GM23248 (cell line): Measurements from ENCODE around the gene CABP7. TPM values are rescaled to one million over a fixed set of nuclear protein-coding genes. Genes with fewer than 3 reads are reported as not detected.
A peak's percentile ranks its signal among the peaks of the same experiment; 100 is the strongest.

Source experiments
- DNase-seq: peaks from one replicate; pipeline ENCODE4 v3.0.0-alpha.2; 2015
- H2AFZ ChIP-seq: fragments of 200-600 bp; sonication (generic); 2 replicates; pipeline ENCODE4 v1.6.1; 2016; ENCODE audit warnings: antibody characterized with exemption
- H3F3A ChIP-seq: fragments of 200-600 bp; sonication (generic); 2 replicates; pipeline ENCODE4 v1.6.1; 2016; ENCODE audit warnings: mild to moderate bottlenecking, antibody characterized with exemption, mixed run types; ENCODE audit not compliant: insufficient read depth
- H3K27ac ChIP-seq: fragments of 200-600 bp; sonication (generic); 2 replicates; pipeline ENCODE4 v1.5.1; 2016; ENCODE audit warnings: mild to moderate bottlenecking
- H3K27me3 ChIP-seq: fragments of 200-600 bp; sonication (generic); replicated peaks from 2 replicates; pipeline ENCODE4 v1.6.1; 2016; ENCODE audit warnings: mild to moderate bottlenecking; ENCODE audit not compliant: insufficient read depth
- H3K36me3 ChIP-seq: fragments of 200-600 bp; sonication (generic); 2 replicates; pipeline ENCODE4 v1.6.1; 2016; ENCODE audit warnings: low read depth, mild to moderate bottlenecking
- H3K4me1 ChIP-seq: fragments of 200-600 bp; sonication (generic); 2 replicates; pipeline ENCODE4 v1.6.1; 2016; ENCODE audit warnings: mild to moderate bottlenecking; ENCODE audit not compliant: insufficient read depth
- H3K4me2 ChIP-seq: fragments of 200-600 bp; sonication (generic); one replicate; pipeline ENCODE4 v1.6.1; 2016; ENCODE audit warnings: mild to moderate bottlenecking; ENCODE audit not compliant: unreplicated experiment
- H3K4me3 ChIP-seq: fragments of 200-600 bp; sonication (generic); 2 replicates; pipeline ENCODE4 v1.5.1; 2016; ENCODE audit warnings: mild to moderate bottlenecking
- H3K79me2 ChIP-seq: fragments of 200-600 bp; sonication (generic); 2 replicates; pipeline ENCODE4 v1.6.1; 2016; ENCODE audit warnings: mild to moderate bottlenecking; ENCODE audit not compliant: insufficient read depth
- H3K9ac ChIP-seq: fragments of 200-600 bp; sonication (generic); 2 replicates; pipeline ENCODE4 v1.6.1; 2016; ENCODE audit warnings: mild to moderate bottlenecking
- H3K9me2 ChIP-seq: fragments of 200-600 bp; sonication (generic); 2 replicates; pipeline ENCODE4 v1.6.1; 2016; ENCODE audit warnings: mixed run types, mild to moderate bottlenecking, moderate library complexity; ENCODE audit not compliant: insufficient read depth
- H3K9me3 ChIP-seq: fragments of 200-600 bp; sonication (generic); one replicate; pipeline ENCODE4 v1.6.1; 2017; ENCODE audit warnings: low read depth
- H4K20me1 ChIP-seq: fragments of 200-600 bp; sonication (generic); 2 replicates; pipeline ENCODE4 v1.6.0; 2016; ENCODE audit not compliant: insufficient read depth
- EZH2 ChIP-seq: fragments of 200-600 bp; sonication (generic); IDR thresholded peaks from 2 replicates; pipeline ENCODE4 v1.6.1; 2018; ENCODE audit warnings: antibody characterized with exemption, mild to moderate bottlenecking; ENCODE audit not compliant: insufficient read depth, poor library complexity, severe bottlenecking
- EZH2phosphoT487 ChIP-seq: fragments of 200-600 bp; sonication (generic); IDR thresholded peaks from 2 replicates; pipeline ENCODE4 v1.6.1; 2018; ENCODE audit warnings: antibody characterized with exemption, moderate library complexity, mild to moderate bottlenecking, low read depth; ENCODE audit not compliant: insufficient read depth
- WGBS, 2 experiments: methylation state at CpG; one replicate each; pipeline ENCODE4 v1.1.6; 2015 to 2017; ENCODE audit warnings: low lambda C conversion rate in 2 of 2, low coverage in 1 of 2; ENCODE audit errors: missing lambda C conversion rate in 2 of 2; 5-methylcytosine and 5-hydroxymethylcytosine counted together
- in situ Hi-C: fragments of 300-500 bp; cut with MboI; formaldehyde crosslinking; loops from 2 replicates; pipeline ENCODE4 v1.15.0; 2020
- polyA plus RNA-seq: library from polyadenylated mRNA; unstranded; fragments of >200 nt; fragmentation: Nextera tagmentation; extraction: Ambion mirVana; gene quantifications from 2 replicates; pipeline ENCODE4 v1.2.1, GENCODE V29; 2016
- total RNA-seq: library from RNA; depleted of rRNA; stranded (reverse); fragments of >200 nt; shearing (Covaris generic); gene quantifications from 2 replicates; pipeline ENCODE4 v1.2.3, GENCODE V29; 2014

Gene CABP7
- total and polyA plus RNA-seq, 2 experiments from 2014 or later, result 0.08 TPM; not detected in 1

- H3K4me2 ChIP-seq, result no peak overlapping the region
- H3K9me2 ChIP-seq, result no peaks in the 10 kb centered on the region
- in situ Hi-C loops, result no loop called here
- WGBS, 2 experiments, result 72 to 84% methylated on average over 2 of the region's 2 CpGs
- peaks cover 25% of the 10 kb centered on the region for H3F3A ChIP-seq
- peaks cover 9% of the 10 kb centered on the region; the same call in 1 of the 2 replicates for H3K36me3 ChIP-seq
- H2AFZ ChIP-seq, result no peak overlapping the region
- H3K27ac ChIP-seq, result no peak overlapping the region
- H3K79me2 ChIP-seq, result peaks cover 45% of the 10 kb centered on the region
- TF ChIP-seq EZH2, result no peak
- TF ChIP-seq EZH2phosphoT487, result no peak
- H3K4me1 ChIP-seq, result peaks cover 24% of the 10 kb centered on the region
- H3K9ac ChIP-seq, result no peak overlapping the region
- H3K9me3 ChIP-seq, result no peaks in the 10 kb centered on the region
- no peak for DNase-seq
- no peak overlapping the region for H3K4me3 ChIP-seq
- H4K20me1 ChIP-seq, result no peaks in the 10 kb centered on the region
- H3K27me3 ChIP-seq, result no peaks in the 10 kb centered on the region
Measured at GRCh38 chr22:29769723-29770321, 50.0 kb downstream of the CABP7 start.

- no peak overlapping the region for H3K4me3 ChIP-seq
- TF ChIP-seq EZH2 (no peak), EZH2phosphoT487 (no peak)
- in situ Hi-C loops, result no loop called here
- H3K79me2 ChIP-seq, result peaks cover 28% of the 10 kb centered on the region
- peaks cover 24% of the 10 kb centered on the region for H3K4me1 ChIP-seq
- H3K9ac ChIP-seq, result no peak overlapping the region
- H3K9me3 ChIP-seq, result no peaks in the 10 kb centered on the region
- H2AFZ ChIP-seq, result no peak overlapping the region
- H3K4me2 ChIP-seq, result no peak overlapping the region
- peak; percentile 92 for DNase-seq
- peak overlapping the region; percentile 48 for H3K27ac ChIP-seq
- 34 to 39% methylated on average over 5 of the region's 5 CpGs for WGBS, 2 experiments
- H4K20me1 ChIP-seq, result no peaks in the 10 kb centered on the region
- peaks cover 25% of the 10 kb centered on the region for H3F3A ChIP-seq
- H3K36me3 ChIP-seq, result peaks cover 9% of the 10 kb centered on the region; the same call in 1 of the 2 replicates
- no peaks in the 10 kb centered on the region for H3K27me3 ChIP-seq
- no peaks in the 10 kb centered on the region for H3K9me2 ChIP-seq
Measured at GRCh38 chr22:29772170-29772641, 52.4 kb downstream of the CABP7 start.

- peak; percentile 69 for DNase-seq
Measured at GRCh38 chr22:29773233-29773632, 53.4 kb downstream of the CABP7 start.

GRCh38 chr22:29780220-29780619 lies 60.4 kb downstream of the CABP7 start:
- in situ Hi-C loops, result no loop called here
- peak overlapping the region; percentile 77 for H3K4me2 ChIP-seq
- H2AFZ ChIP-seq, result no peak overlapping the region
- no peak for TF ChIP-seq EZH2
- TF ChIP-seq EZH2phosphoT487, result no peak
- no peaks in the 10 kb centered on the region for H3K79me2 ChIP-seq
- H3K9me3 ChIP-seq, result no peaks in the 10 kb centered on the region
- H4K20me1 ChIP-seq, result no peaks in the 10 kb centered on the region
- H3K4me3 ChIP-seq, result no peak overlapping the region
- peak overlapping the region; percentile 91; the same call in 1 of the 2 replicates for H3K27ac ChIP-seq
- H3K9ac ChIP-seq, result no peak overlapping the region
- DNase-seq, result no peak
- peaks cover 34% of the 10 kb centered on the region for H3F3A ChIP-seq
- peaks cover 41% of the 10 kb centered on the region for H3K4me1 ChIP-seq
- H3K27me3 ChIP-seq, result no peaks in the 10 kb centered on the region
- H3K9me2 ChIP-seq, result no peaks in the 10 kb centered on the region
- H3K36me3 ChIP-seq, result no peaks in the 10 kb centered on the region
- 98 to 99% methylated on average over 5 of the region's 5 CpGs for WGBS, 2 experiments

More at GRCh38 chr22:29773233-29773632, 53.4 kb downstream of the CABP7 start:
- H4K20me1 ChIP-seq, result no peaks in the 10 kb centered on the region
- peak overlapping the region; percentile 2; the same call in 1 of the 2 replicates for H3K9ac ChIP-seq
- H3K9me2 ChIP-seq, result no peaks in the 10 kb centered on the region
- 74 to 92% methylated on average over 2 of the region's 2 CpGs for WGBS, 2 experiments
- peaks cover 23% of the 10 kb centered on the region for H3K4me1 ChIP-seq
- in situ Hi-C loops, result no loop called here
- H3K4me2 ChIP-seq, result no peak overlapping the region
- no peak for TF ChIP-seq EZH2phosphoT487
- no peak for TF ChIP-seq EZH2
- no peaks in the 10 kb centered on the region for H3K9me3 ChIP-seq
- no peak overlapping the region for H3K4me3 ChIP-seq
- no peaks in the 10 kb centered on the region for H3K27me3 ChIP-seq
- H3K27ac ChIP-seq, result peak overlapping the region; percentile 45
- H2AFZ ChIP-seq, result peak overlapping the region; percentile 45; the same call in 1 of the 2 replicates
- peaks cover 9% of the 10 kb centered on the region; the same call in 1 of the 2 replicates for H3K36me3 ChIP-seq
- H3F3A ChIP-seq, result peaks cover 25% of the 10 kb centered on the region
- peaks cover 18% of the 10 kb centered on the region for H3K79me2 ChIP-seq
